A549 (cell line): ENCODE measurements around the gene RERGL.

Experiments used
- CEBPB ChIP-seq, 2 experiments: fragments of >200 bp in 1 of 2; sonication (Bioruptor Twin) in 1 of 2; formaldehyde crosslinking in 1 of 2; IDR thresholded peaks; 2 replicates each; pipeline ENCODE4 v1.6.1; 2012 to 2016
- CHD2 ChIP-seq: fragments of 150-350 bp; IDR thresholded peaks from 2 replicates; pipeline ENCODE4 v1.6.1; 2014; ENCODE audit warnings: low read length; ENCODE audit not compliant: partially characterized antibody
- CHD4 ChIP-seq: fragments of 200-600 bp; sonication (generic); IDR thresholded peaks from 2 replicates; pipeline ENCODE4 v1.6.1; 2016; ENCODE audit warnings: antibody characterized with exemption, mild to moderate bottlenecking, borderline replicate concordance
- CTCF ChIP-seq: fragments of >200 bp; sonication (Bioruptor Twin); formaldehyde crosslinking; IDR thresholded peaks from 3 replicates; pipeline ENCODE4 v1.5.1; 2016
- JUNB ChIP-seq: fragments of >200 bp; sonication (Bioruptor Twin); formaldehyde crosslinking; IDR thresholded peaks from 2 replicates; pipeline ENCODE4 v1.6.1; 2016
- MAX ChIP-seq: IDR thresholded peaks from 2 replicates; pipeline ENCODE4 v1.6.1; 2012
- POLR2A ChIP-seq: IDR thresholded peaks from 2 replicates; pipeline ENCODE4 v1.6.1; 2012; ENCODE audit warnings: mild to moderate bottlenecking, low read length
- RARB ChIP-seq: fragments of 250-450 bp; sonication (Bioruptor Pico); IDR thresholded peaks from 2 replicates; pipeline ENCODE4 v1.8.0; 2021; ENCODE audit warnings: mild to moderate bottlenecking, moderate library complexity

GRCh38 chr12:18135086-18135485, 45.1 kb upstream of the RERGL start:
- TF ChIP-seq POLR2A, result no peak
- TF ChIP-seq CTCF, result no peak
- TF ChIP-seq RARB (CRISPR knock-in tag), result no peak
- no peak for TF ChIP-seq CHD4
- TF ChIP-seq CEBPB (IDR thresholded peaks at IDR 0.05), result no peak
- no peak for TF ChIP-seq MAX
- TF ChIP-seq JUNB, result no peak
- no peak for TF ChIP-seq CHD2
